GM18505 (cell line): Measurements from ENCODE around the gene CYP27B1.

Experiments
- ATAC-seq: cut with Tn5 transposase; IDR thresholded peaks from one replicate; pipeline ENCODE4 v1.9.1; 2021; ENCODE audit not compliant: unreplicated experiment
- POLR2A ChIP-seq: IDR thresholded peaks from 4 replicates; pipeline ENCODE4 v1.6.1; 2011; ENCODE audit warnings: borderline replicate concordance; ENCODE audit not compliant: insufficient read depth, insufficient read length; ENCODE audit errors: extremely low read depth

Gene CYP27B1

GRCh38 chr12:57736741-57737466 lies 30.0 kb downstream of the CYP27B1 start:
- no peak for ATAC-seq
- TF ChIP-seq POLR2A: no peak

DNA sequence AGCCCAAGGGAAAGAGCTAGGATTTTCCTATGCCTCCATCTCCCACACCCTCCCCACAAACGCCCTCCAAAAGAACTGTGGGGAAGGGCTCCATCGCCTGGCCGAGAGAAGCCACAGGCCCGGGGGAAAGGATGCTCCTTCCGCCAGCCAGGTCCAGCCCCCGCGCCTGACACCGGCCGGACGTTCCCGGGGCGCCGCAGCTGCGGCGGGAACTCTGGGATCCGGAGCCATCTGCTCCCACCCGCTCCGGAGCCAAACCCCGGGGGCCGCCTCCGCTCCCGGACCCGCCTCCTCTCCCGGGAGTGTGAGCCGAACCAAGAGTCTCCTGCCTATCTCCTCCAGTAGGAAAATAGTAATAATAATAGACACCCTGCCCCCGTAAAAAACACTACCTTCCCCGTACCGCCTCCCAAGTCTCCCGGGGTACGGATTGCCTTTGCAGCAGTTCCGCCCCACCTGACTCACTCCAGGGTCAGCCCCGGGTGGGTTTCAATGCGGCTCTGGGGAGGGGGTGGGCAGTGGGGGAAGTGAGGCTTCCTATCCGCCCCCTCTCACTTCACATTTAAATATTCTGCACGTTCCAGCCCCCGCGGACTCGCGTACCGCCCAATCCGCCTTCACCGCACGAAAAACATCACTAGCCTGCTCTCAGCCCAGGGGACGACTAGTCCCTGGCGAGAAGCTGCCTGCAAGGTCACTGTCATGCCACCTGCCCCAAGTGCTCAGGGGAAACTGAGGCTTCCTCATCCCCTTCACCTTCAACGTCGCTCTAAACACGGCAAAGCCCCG lies 30.7 kb downstream of the CYP27B1 start:
- TF ChIP-seq POLR2A: no peak
- no peak for ATAC-seq

- no peak for TF ChIP-seq POLR2A
- no peak for ATAC-seq
Measured at GRCh38 chr12:57735198-57735855, 31.6 kb downstream of the CYP27B1 start.

GRCh38 chr12:57734591-57734990 lies 32.3 kb downstream of the CYP27B1 start:
- no peak for ATAC-seq
- no peak for TF ChIP-seq POLR2A

GRCh38 chr12:57733928-57734327 lies 33.0 kb downstream of the CYP27B1 start:
- no peak for TF ChIP-seq POLR2A
- ATAC-seq: no peak

DNA sequence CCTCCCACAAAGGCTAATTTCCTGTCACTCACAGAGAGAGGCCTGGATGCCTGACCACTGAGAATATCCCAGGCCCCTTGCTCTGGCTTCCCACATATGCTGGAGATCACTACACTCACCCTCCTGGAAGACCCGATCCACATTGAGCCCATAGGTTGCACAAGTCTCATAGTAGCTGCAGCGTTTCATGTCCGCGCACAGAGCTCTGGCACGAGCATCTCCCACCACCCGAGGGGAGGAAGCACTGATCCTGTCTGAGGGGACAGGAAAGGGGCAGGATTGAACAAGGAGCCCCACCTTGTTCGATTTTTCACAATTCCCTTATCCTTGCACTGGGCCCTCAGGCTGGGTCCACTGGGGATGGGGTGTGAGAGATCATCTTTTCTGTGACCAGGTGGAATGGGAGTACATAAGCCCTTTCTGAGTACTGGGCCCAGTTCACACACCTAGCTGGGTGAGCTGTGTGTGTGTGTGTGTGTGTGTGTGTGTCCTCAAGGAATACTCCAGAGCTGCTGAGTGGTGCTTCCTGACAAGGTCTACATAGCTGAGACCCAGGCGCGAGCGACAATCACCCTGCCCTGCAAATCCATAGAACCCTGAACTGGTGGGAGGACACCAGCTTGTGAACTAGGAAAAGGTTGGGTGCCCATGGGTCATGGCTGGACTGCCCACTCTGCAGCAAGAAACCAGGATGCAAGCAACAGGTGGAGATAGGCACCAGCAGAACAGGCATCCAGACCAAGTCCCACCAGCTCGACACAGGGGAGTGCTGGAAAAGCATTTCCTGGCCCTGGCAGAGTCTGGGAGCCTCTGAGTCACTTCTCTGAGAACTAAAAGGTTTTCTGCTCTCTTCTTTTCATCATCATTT lies 33.9 kb downstream of the CYP27B1 start:
- ATAC-seq: no peak
- no peak for TF ChIP-seq POLR2A

- TF ChIP-seq POLR2A: no peak
- ATAC-seq: no peak
Measured at GRCh38 chr12:57732270-57732669, 34.6 kb downstream of the CYP27B1 start.

- no peak for TF ChIP-seq POLR2A
- no peak for ATAC-seq
Measured at GRCh38 chr12:57731411-57732080, 35.3 kb downstream of the CYP27B1 start.

DNA sequence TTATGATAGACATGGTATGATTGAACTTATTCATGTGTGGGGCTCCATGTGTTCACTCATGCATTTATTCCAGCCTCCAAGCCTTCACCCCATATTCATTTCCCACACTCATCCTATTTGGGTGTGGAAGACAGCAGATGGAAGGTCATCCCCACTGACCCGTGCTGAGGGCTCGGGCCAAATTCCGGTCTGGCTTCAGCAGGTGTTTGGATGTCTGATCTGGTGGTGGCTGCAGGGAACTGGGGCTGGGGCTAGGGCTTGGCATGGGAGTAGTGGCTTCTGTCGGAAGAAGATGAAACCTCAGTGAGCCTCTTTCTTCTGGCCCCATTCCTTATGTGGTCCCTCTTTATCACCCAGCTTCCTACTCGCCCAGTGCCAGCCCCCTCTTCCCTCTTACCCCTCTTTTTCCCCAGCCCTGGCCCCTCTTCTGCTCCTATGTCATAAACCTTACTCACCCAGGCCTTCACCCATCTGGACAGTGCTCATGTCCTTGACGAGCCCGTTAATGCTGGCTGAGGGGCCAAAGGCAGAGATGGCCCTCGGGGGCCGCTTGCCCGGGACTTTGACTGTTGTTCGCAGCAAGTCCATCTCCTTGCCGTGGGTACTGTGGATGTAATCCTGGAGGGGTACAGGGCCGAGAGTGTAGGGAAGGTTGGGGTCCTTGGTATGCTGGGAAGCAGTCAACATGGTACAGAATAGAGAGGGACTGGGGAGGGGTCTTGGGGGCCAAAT lies 36.4 kb downstream of the CYP27B1 start:
- no peak for ATAC-seq

DNA sequence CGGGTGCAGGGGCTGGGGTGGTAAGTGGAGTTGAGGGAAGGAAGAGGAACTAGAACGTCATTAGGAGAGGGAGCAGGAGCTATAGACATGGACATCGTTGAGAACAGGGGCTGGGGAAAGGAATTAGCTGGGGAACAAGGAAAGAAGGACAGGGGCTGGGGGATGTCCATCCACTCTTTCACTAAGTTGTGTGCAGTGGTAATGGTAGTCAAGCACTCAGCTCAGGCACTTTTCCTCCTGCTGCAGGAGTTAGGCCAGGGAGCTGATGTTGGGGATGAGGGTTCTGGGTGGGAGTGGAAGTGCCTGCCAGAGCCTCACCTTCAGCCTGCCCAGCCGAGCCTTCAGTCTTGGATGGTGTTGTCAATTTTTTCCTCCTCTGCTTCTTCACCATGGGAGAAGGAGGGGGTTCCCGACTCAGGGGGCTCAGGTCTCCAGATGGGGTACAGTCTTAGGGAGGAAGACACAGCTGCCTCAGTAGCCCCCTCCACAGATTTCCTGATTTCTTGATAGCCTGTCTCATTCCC lies 37.5 kb downstream of the CYP27B1 start:
- no peak for ATAC-seq
- TF ChIP-seq POLR2A: no peak

More for the DNA sequence above, 36.4 kb downstream of the CYP27B1 start:
- no peak for TF ChIP-seq POLR2A

DNA sequence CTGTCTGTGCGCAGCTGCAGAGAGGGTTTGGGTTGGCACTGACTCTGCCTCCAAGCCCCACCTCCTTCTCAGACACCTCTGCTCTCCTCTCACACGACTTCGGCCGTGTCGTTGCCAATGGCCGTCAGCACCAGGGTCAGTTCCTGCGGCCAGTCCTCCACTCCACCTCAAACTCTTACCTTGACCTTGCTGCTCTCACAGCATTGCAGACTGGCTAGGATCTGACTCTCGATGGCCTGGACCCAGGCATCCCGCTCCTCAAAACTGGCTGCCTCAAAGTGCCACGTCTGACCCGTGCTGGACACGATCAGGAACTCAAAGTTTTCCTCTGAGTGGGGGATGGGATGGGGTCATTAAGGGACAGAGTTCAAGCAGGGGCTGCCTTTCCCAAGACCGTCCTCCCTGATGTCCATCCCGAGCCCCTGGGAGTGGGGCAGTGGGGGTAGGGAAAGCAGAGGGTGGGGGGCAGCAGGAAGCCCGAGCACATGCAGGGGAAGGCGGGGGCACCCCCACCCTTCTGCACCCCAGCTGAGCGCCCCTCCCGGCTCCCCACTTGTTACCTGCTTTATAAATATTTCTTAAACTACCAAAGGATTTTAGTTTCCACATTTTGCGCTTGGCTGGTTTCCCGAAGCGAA lies 39.0 kb downstream of the CYP27B1 start:
- TF ChIP-seq POLR2A: no peak
- ATAC-seq: no peak

DNA sequence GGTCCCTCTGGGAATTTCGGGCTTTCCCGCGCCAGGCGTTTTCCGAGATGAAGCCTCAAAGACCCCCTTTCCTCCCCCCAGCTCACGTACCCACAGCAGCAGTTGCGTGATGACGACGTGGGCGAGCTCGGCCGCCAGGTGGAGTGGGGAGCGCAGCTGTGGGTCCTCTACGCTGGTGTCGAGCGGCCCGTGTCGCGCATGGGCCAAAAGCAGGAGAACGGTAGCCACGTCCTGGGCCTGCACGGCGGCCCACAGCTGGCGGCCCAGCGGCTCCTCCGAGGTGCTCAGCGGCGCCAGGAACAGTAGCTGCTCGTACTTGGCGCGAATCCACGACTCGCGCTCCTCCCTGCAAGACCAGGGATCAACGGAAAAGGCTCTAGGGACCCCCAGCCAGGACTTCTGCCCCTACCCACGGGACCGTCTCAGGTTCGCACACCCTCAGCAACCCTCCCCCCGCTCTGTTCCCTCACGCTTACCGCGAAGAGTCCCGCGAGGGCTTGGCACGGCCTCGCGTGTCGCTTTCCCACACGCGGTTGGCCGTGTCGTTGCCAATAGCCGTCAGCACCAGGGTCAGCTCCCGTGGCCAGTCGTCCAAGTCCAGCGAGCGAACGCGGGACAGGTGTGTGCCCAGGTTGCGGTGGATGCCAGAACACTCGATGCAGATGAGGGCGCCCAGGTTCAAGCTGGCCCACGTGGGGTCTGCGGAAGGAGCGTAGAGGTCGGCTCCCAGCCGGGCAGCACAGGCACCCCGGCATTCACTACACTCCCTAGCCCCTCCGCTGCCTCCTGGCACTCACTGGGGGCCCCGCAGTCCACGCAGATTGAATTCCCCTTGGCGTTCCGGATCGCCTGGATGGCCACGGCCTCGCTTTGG lies 39.8 kb downstream of the CYP27B1 start:
- no peak for ATAC-seq
- TF ChIP-seq POLR2A: no peak
